Measurements from ENCODE around the gene MPDZ.

The MPDZ gene

GRCh38 chr9:13113216-13113615, 166.3 kb downstream of the MPDZ start:
- H3K4me1 ChIP-seq = no peaks in the 10 kb centered on the region
- TF ChIP-seq Cebpa-rat (IDR thresholded peaks at IDR 0.05) = no peak
- no peak overlapping the region for H3K4me2 ChIP-seq
- H3K27me3 ChIP-seq = no peaks in the 10 kb centered on the region
- no peak overlapping the region for H3K9ac ChIP-seq
- H4K20me1 ChIP-seq = no peaks in the 10 kb centered on the region
- no peak overlapping the region for H3K27ac ChIP-seq
- H3K9me3 ChIP-seq (replicated peaks in 1 of 11) = no peaks in the 10 kb centered on the region
- no peaks in the 10 kb centered on the region for H3K36me3 ChIP-seq
- H3K4me3 ChIP-seq = no peak overlapping the region

GRCh38 chr9:13111778-13112177, 167.7 kb downstream of the MPDZ start:
- Histone ChIP-seq H3K27me3 (no peaks in the 10 kb centered on the region), H3K4me2 (no peak overlapping the region), H3K36me3 (no peaks in the 10 kb centered on the region), H4K20me1 (no peaks in the 10 kb centered on the region), H3K27ac (no peak overlapping the region), H3K4me3 (no peak overlapping the region), H3K4me1 (no peaks in the 10 kb centered on the region), H3K9ac (no peak overlapping the region), H3K9me3 (replicated peaks in 1 of 11) (no peaks in the 10 kb centered on the region)
- no peak for TF ChIP-seq Cebpa-rat (IDR thresholded peaks at IDR 0.05)

- no peak overlapping the region for H3K4me2 ChIP-seq
- H3K27ac ChIP-seq = no peak overlapping the region
- no peaks in the 10 kb centered on the region for H3K36me3 ChIP-seq
- no peaks in the 10 kb centered on the region for H3K27me3 ChIP-seq
- no peak overlapping the region for H3K4me3 ChIP-seq
- H3K4me1 ChIP-seq = no peaks in the 10 kb centered on the region
- H3K9me3 ChIP-seq (replicated peaks in 1 of 11) = no peaks in the 10 kb centered on the region
- no peak for TF ChIP-seq Cebpa-rat (IDR thresholded peaks at IDR 0.05)
- H3K9ac ChIP-seq = no peak overlapping the region
- H4K20me1 ChIP-seq = no peaks in the 10 kb centered on the region
These were observed 168.6 kb downstream of the MPDZ start for GRCh38 chr9:13110766-13111417.

- Histone ChIP-seq H3K4me1 (no peaks in the 10 kb centered on the region), H3K4me2 (no peak overlapping the region), H3K9ac (no peak overlapping the region), H3K36me3 (no peaks in the 10 kb centered on the region), H3K27ac (no peak overlapping the region), H3K4me3 (no peak overlapping the region), H3K9me3 (replicated peaks in 1 of 11) (no peaks in the 10 kb centered on the region), H3K27me3 (no peaks in the 10 kb centered on the region), H4K20me1 (no peaks in the 10 kb centered on the region)
- no peak for TF ChIP-seq Cebpa-rat (IDR thresholded peaks at IDR 0.05)
These were observed 169.7 kb downstream of the MPDZ start for GRCh38 chr9:13109781-13110180.

- H3K4me1 ChIP-seq = no peaks in the 10 kb centered on the region
- H3K4me2 ChIP-seq = no peak overlapping the region
- H3K9ac ChIP-seq = no peak overlapping the region
- no peaks in the 10 kb centered on the region for H3K36me3 ChIP-seq
- no peaks in the 10 kb centered on the region for H4K20me1 ChIP-seq
- H3K9me3 ChIP-seq (replicated peaks in 1 of 11) = no peaks in the 10 kb centered on the region
- no peak overlapping the region for H3K4me3 ChIP-seq
- no peak overlapping the region for H3K27ac ChIP-seq
- TF ChIP-seq Cebpa-rat (IDR thresholded peaks at IDR 0.05) = no peak
- no peaks in the 10 kb centered on the region for H3K27me3 ChIP-seq
These were observed 172.5 kb downstream of the MPDZ start for GRCh38 chr9:13107008-13107407.

GRCh38 chr9:13100914-13101572, 178.4 kb downstream of the MPDZ start:
- Histone ChIP-seq H3K27me3 (no peaks in the 10 kb centered on the region), H3K27ac (no peak overlapping the region), H3K4me2 (no peak overlapping the region), H3K9me3 (replicated peaks in 1 of 11) (no peaks in the 10 kb centered on the region), H3K4me3 (no peak overlapping the region), H3K9ac (no peak overlapping the region), H3K36me3 (no peaks in the 10 kb centered on the region), H4K20me1 (no peaks in the 10 kb centered on the region), H3K4me1 (no peaks in the 10 kb centered on the region)
- no peak for TF ChIP-seq Cebpa-rat (IDR thresholded peaks at IDR 0.05)

- Histone ChIP-seq H3K9ac (no peak overlapping the region), H3K4me3 (no peak overlapping the region), H3K27me3 (no peaks in the 10 kb centered on the region), H3K4me2 (no peak overlapping the region), H3K27ac (no peak overlapping the region), H3K4me1 (no peaks in the 10 kb centered on the region), H4K20me1 (no peaks in the 10 kb centered on the region), H3K9me3 (replicated peaks in 1 of 11) (no peaks in the 10 kb centered on the region), H3K36me3 (no peaks in the 10 kb centered on the region)
- TF ChIP-seq Cebpa-rat (IDR thresholded peaks at IDR 0.05) = no peak
These were observed 184.4 kb downstream of the MPDZ start for GRCh38 chr9:13095056-13095455.

- H3K4me2 ChIP-seq = no peak overlapping the region
- no peak overlapping the region for H3K27ac ChIP-seq
- no peaks in the 10 kb centered on the region for H4K20me1 ChIP-seq
- H3K4me3 ChIP-seq = no peak overlapping the region
- no peak for TF ChIP-seq Cebpa-rat (IDR thresholded peaks at IDR 0.05)
- H3K9ac ChIP-seq = no peak overlapping the region
- no peaks in the 10 kb centered on the region for H3K36me3 ChIP-seq
- 0 out of 20 replicates have a peak, but pooled peaks cover 0 to 4% (median 0%) of the 10 kb centered on the region in 10 experiments for H3K4me1 ChIP-seq
- H3K9me3 ChIP-seq (replicated peaks in 1 of 11) = no peaks in the 10 kb centered on the region
- no peaks in the 10 kb centered on the region for H3K27me3 ChIP-seq
These were observed 188.9 kb downstream of the MPDZ start for GRCh38 chr9:13090628-13091027.

- Histone ChIP-seq H3K4me3 (no peak overlapping the region), H3K4me1 (0 out of 20 replicates have a peak, but pooled peaks cover 0 to 4% (median 0%) of the 10 kb centered on the region in 10 experiments), H4K20me1 (no peaks in the 10 kb centered on the region), H3K36me3 (no peaks in the 10 kb centered on the region), H3K4me2 (no peak overlapping the region), H3K9ac (no peak overlapping the region), H3K27me3 (no peaks in the 10 kb centered on the region), H3K27ac (no peak overlapping the region), H3K9me3 (replicated peaks in 1 of 11) (no peaks in the 10 kb centered on the region)
- no peak for TF ChIP-seq Cebpa-rat (IDR thresholded peaks at IDR 0.05)
These were observed 189.8 kb downstream of the MPDZ start for GRCh38 chr9:13089666-13090065.
